Measurements from ENCODE around the gene SETD2. TPM values are rescaled to one million over a fixed set of nuclear protein-coding genes. Genes with fewer than 3 reads are reported as not detected.
A peak's percentile ranks its signal among the peaks of the same experiment; 100 is the strongest.

Gene SETD2
- total and polyA plus RNA-seq, 9 of the 15 experiments (the other 6 are each of a cell fraction or from before 2014, with no cell fraction given): 8.2 to 44.0 (median 33.6) TPM

- intact Hi-C loops (cut with micrococcal nuclease): no loop called here
- DNase-seq (ENCODE audit: extremely low read depth in 1 of 4, low spot score in 3 of 4): no peak
- TF ChIP-seq ZFX (CRISPR knock-in tag; IDR thresholded peaks at IDR 0.05) (no peak), BRF1 (IDR thresholded peaks at IDR 0.05; ENCODE audit: borderline replicate concordance, extremely low read depth, insufficient read length) (no peak), ADNP (tag; IDR thresholded peaks at IDR 0.05) (peak; percentile 87), BCL6 (CRISPR knock-in tag; IDR thresholded peaks at IDR 0.05) (no peak), CBX3 (IDR thresholded peaks at IDR 0.05; ENCODE audit: borderline replicate concordance in 1 of 2, low read length in 2 of 2) (0 out of 3 replicates have a peak, but pooled peaks of 1 of the 2 experiments have one; percentile 11), SMARCA5 (IDR thresholded peaks at IDR 0.05) (peak; percentile 70; the same call in 1 of the 2 replicates), ESRRA (IDR thresholded peaks at IDR 0.05; ENCODE audit: borderline replicate concordance, low read depth) (peak; percentile 61; the same call in 1 of the 2 replicates), ELF2 (CRISPR knock-in tag; IDR thresholded peaks at IDR 0.05) (no peak), RB1 (IDR thresholded peaks at IDR 0.05; ENCODE audit: low read depth) (no peak), BCOR (IDR thresholded peaks at IDR 0.05) (peak; percentile 93), SIX5 (IDR thresholded peaks at IDR 0.05; ENCODE audit: borderline replicate concordance in 1 of 2, insufficient read depth in 1 of 2, low read depth in 1 of 2, low read length in 2 of 2) (no peak), SMAD2 (IDR thresholded peaks at IDR 0.05; ENCODE audit: low read depth, low read length) (no peak), ZNF384 (IDR thresholded peaks at IDR 0.05; ENCODE audit: low read depth, low read length) (no peak), EP400 (IDR thresholded peaks at IDR 0.05) (no peak), SMAD3 (CRISPR knock-in tag; conservative IDR thresholded peaks at IDR 0.05) (no peak), MCM2 (IDR thresholded peaks at IDR 0.05; ENCODE audit: low read depth) (no peak), EP300 (IDR thresholded peaks at IDR 0.05; ENCODE audit: low read length) (no peak)
- TF ChIP-seq, protein P1, sequence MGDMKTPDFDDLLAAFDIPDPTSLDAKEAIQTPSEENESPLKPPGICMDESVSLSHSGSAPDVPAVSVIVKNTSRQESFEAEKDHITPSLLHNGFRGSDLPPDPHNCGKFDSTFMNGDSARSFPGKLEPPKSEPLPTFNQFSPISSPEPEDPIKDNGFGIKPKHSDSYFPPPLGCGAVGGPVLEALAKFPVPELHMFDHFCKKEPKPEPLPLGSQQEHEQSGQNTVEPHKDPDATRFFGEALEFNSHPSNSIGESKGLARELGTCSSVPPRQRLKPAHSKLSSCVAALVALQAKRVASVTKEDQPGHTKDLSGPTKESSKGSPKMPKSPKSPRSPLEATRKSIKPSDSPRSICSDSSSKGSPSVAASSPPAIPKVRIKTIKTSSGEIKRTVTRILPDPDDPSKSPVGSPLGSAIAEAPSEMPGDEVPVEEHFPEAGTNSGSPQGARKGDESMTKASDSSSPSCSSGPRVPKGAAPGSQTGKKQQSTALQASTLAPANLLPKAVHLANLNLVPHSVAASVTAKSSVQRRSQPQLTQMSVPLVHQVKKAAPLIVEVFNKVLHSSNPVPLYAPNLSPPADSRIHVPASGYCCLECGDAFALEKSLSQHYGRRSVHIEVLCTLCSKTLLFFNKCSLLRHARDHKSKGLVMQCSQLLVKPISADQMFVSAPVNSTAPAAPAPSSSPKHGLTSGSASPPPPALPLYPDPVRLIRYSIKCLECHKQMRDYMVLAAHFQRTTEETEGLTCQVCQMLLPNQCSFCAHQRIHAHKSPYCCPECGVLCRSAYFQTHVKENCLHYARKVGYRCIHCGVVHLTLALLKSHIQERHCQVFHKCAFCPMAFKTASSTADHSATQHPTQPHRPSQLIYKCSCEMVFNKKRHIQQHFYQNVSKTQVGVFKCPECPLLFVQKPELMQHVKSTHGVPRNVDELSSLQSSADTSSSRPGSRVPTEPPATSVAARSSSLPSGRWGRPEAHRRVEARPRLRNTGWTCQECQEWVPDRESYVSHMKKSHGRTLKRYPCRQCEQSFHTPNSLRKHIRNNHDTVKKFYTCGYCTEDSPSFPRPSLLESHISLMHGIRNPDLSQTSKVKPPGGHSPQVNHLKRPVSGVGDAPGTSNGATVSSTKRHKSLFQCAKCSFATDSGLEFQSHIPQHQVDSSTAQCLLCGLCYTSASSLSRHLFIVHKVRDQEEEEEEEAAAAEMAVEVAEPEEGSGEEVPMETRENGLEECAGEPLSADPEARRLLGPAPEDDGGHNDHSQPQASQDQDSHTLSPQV (IDR thresholded peaks at IDR 0.05): no peak
- TF ChIP-seq, protein P2, sequence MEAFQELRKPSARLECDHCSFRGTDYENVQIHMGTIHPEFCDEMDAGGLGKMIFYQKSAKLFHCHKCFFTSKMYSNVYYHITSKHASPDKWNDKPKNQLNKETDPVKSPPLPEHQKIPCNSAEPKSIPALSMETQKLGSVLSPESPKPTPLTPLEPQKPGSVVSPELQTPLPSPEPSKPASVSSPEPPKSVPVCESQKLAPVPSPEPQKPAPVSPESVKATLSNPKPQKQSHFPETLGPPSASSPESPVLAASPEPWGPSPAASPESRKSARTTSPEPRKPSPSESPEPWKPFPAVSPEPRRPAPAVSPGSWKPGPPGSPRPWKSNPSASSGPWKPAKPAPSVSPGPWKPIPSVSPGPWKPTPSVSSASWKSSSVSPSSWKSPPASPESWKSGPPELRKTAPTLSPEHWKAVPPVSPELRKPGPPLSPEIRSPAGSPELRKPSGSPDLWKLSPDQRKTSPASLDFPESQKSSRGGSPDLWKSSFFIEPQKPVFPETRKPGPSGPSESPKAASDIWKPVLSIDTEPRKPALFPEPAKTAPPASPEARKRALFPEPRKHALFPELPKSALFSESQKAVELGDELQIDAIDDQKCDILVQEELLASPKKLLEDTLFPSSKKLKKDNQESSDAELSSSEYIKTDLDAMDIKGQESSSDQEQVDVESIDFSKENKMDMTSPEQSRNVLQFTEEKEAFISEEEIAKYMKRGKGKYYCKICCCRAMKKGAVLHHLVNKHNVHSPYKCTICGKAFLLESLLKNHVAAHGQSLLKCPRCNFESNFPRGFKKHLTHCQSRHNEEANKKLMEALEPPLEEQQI (IDR thresholded peaks at IDR 0.05): no peak
These were observed 157.7 kb downstream of the SETD2 start for GRCh38 chr3:47006145-47006651.

More at GRCh38 chr3:47006145-47006651, 157.7 kb downstream of the SETD2 start:
- WGBS (ENCODE audit: insufficient coverage, low coverage, missing lambda C conversion rate): 85% methylated on average over 9 of the region's 9 CpGs
- Histone ChIP-seq H3K27ac (ENCODE audit: extremely low read depth, low read depth, low read length) (no peak overlapping the region), H3K4me2 (ENCODE audit: insufficient read depth, low read length) (no peak overlapping the region), H4K20me1 (replicated peaks; ENCODE audit: control insufficient read depth, insufficient read depth, low read length) (0 out of 2 replicates have a peak, but pooled peaks cover 3% of the 10 kb centered on the region), H3K9me1 (ENCODE audit: control insufficient read depth, insufficient read depth, low read length) (no peaks in the 10 kb centered on the region), H3K27me3 (ENCODE audit: control insufficient read depth in 2 of 2, insufficient read depth in 2 of 2, low read length in 2 of 2) (no peaks in the 10 kb centered on the region), H3K9me3 (replicated peaks; ENCODE audit: control insufficient read depth, insufficient read depth, low read depth, low read length) (no peaks in the 10 kb centered on the region), H3K79me2 (ENCODE audit: control insufficient read depth, insufficient read depth, low read length) (no peaks in the 10 kb centered on the region), H2AFZ (ENCODE audit: low read depth, low read length) (no peak overlapping the region), H3K4me1 (replicated peaks in 1 of 2; ENCODE audit: control insufficient read depth in 2 of 2, insufficient read depth in 2 of 2, low read length in 2 of 2) (peaks cover 0 to 26% of the 10 kb centered on the region in 2 experiments; a peak in 1 of 5 replicates), H3K9ac (ENCODE audit: insufficient read depth in 1 of 2, low read depth in 2 of 2, low read length in 2 of 2) (no peak overlapping the region), H3K36me3 (ENCODE audit: control insufficient read depth, insufficient read depth, low read length) (peaks cover 89% of the 10 kb centered on the region; the same call in 2 of the 3 replicates), H3K4me3 (no peak overlapping the region)
- ChIA-PET POLR2A (interaction anchor here (0.7 to 2.2 kb wide), 7 partner anchors 8 to 27 kb away, joined by 3 to 8 read pairs (median 5); partner anchors contain the start of gene NBEAL2), CTCF (ENCODE audit: low intra/inter-chr PET ratio) (no interaction called here)
- FAIRE-seq (peak; percentile 70), ATAC-seq (no peak)
- in situ Hi-C loops (cut with MboI): no loop called here
- no TSS peak for BruUV-seq (replicated peaks)
